Measurements from ENCODE around the gene APOA4. TPM values are rescaled to one million over a fixed set of nuclear protein-coding genes. Genes with fewer than 3 reads are reported as not detected.

The APOA4 gene
- polyA plus RNA-seq, 1 of the 3 experiments (the other 2 are of a cell fraction), result not detected

DNA sequence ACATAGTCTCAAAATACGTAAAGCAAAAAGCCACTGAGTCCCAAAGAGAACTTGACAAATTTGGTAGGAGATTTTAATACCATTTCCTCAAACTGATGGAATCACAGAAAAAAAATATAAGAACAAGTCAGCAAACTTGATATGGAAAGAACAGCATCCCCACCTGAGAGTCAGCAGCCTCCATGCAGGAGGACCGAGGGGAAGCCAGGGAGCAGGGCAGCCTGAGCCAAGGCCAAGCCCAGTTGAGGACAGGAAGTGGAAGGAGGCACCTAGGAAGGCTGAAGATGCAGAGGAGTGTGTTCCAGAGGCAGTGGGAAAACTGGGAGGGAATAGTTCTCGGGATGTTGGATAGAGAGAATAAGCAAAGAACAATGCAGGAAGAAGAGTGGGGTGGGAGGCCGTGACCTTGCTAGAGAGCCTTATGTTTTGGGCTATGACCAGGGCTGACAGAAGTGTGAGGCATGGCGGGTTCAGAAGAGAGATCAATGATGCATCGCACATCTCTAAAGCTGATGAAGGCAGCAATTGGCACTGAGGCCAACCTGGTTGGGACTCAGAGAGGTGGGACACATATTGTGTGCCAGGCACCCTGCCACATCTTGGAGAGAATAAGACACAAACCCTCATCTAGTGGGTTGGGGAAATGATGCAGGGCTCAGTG lies 15.4 kb downstream of the APOA4 start:
- no peak overlapping the region for H3K27ac ChIP-seq (ENCODE audit: low read depth in 2 of 2, low read length in 1 of 2)
- no peaks in the 10 kb centered on the region for H4K20me1 ChIP-seq (ENCODE audit: insufficient read depth)
- no peaks in the 10 kb centered on the region for H3K9me2 ChIP-seq
- no peak overlapping the region for H3K4me2 ChIP-seq
- H3F3A ChIP-seq (replicated peaks; ENCODE audit: insufficient read depth), result no peaks in the 10 kb centered on the region
- no peak for DNase-seq
- TF ChIP-seq TAF1 (IDR thresholded peaks at IDR 0.05; ENCODE audit: borderline replicate concordance, low read depth, low read length) (no peak), GABPA (IDR thresholded peaks at IDR 0.05; ENCODE audit: low read depth) (no peak), TCF12 (IDR thresholded peaks at IDR 0.05) (no peak), CHD2 (IDR thresholded peaks at IDR 0.05; ENCODE audit: low read length, partially characterized antibody) (no peak), MXI1 (IDR thresholded peaks at IDR 0.05; ENCODE audit: low read depth, low read length) (no peak), NFIC (IDR thresholded peaks at IDR 0.05; ENCODE audit: borderline replicate concordance) (no peak), RXRA (IDR thresholded peaks at IDR 0.05; ENCODE audit: borderline replicate concordance, low read depth) (no peak), ELF1 (IDR thresholded peaks at IDR 0.05) (no peak), MEF2A (IDR thresholded peaks at IDR 0.05; ENCODE audit: borderline replicate concordance, low read depth) (no peak), JUND (IDR thresholded peaks at IDR 0.05) (no peak)
- TF ChIP-seq, protein P1, sequence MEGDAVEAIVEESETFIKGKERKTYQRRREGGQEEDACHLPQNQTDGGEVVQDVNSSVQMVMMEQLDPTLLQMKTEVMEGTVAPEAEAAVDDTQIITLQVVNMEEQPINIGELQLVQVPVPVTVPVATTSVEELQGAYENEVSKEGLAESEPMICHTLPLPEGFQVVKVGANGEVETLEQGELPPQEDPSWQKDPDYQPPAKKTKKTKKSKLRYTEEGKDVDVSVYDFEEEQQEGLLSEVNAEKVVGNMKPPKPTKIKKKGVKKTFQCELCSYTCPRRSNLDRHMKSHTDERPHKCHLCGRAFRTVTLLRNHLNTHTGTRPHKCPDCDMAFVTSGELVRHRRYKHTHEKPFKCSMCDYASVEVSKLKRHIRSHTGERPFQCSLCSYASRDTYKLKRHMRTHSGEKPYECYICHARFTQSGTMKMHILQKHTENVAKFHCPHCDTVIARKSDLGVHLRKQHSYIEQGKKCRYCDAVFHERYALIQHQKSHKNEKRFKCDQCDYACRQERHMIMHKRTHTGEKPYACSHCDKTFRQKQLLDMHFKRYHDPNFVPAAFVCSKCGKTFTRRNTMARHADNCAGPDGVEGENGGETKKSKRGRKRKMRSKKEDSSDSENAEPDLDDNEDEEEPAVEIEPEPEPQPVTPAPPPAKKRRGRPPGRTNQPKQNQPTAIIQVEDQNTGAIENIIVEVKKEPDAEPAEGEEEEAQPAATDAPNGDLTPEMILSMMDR (IDR thresholded peaks at IDR 0.05), result no peak
- TF ChIP-seq, protein P2, sequence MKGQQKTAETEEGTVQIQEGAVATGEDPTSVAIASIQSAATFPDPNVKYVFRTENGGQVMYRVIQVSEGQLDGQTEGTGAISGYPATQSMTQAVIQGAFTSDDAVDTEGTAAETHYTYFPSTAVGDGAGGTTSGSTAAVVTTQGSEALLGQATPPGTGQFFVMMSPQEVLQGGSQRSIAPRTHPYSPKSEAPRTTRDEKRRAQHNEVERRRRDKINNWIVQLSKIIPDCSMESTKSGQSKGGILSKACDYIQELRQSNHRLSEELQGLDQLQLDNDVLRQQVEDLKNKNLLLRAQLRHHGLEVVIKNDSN (IDR thresholded peaks at IDR 0.05; ENCODE audit: borderline replicate concordance, low read depth), result no peak
- H3K9me3 ChIP-seq, result no peaks in the 10 kb centered on the region
- no peaks in the 10 kb centered on the region for H3K36me3 ChIP-seq (replicated peaks in 1 of 2; ENCODE audit: control insufficient read depth in 1 of 2, insufficient read depth in 2 of 2, low read length in 1 of 2)
- POLR2A ChIA-PET, result no interaction called here
- CTCF ChIA-PET, result no interaction called here
- 82% methylated on average over 6 of the region's 6 CpGs for WGBS (ENCODE audit: low lambda C conversion rate)
- H3K79me2 ChIP-seq (ENCODE audit: insufficient read depth), result no peaks in the 10 kb centered on the region
- no peak overlapping the region for H3K4me3 ChIP-seq (ENCODE audit: low read depth in 2 of 2, low read length in 1 of 2)
- H3K4me1 ChIP-seq (ENCODE audit: control insufficient read depth in 1 of 2, insufficient read depth in 2 of 2, low read depth in 1 of 2, low read length in 1 of 2), result no peaks in the 10 kb centered on the region
- H2AFZ ChIP-seq (ENCODE audit: low read depth), result no peak overlapping the region
- H3K27me3 ChIP-seq (ENCODE audit: insufficient read depth), result no peaks in the 10 kb centered on the region
- H3K9ac ChIP-seq, result no peak overlapping the region

DNA sequence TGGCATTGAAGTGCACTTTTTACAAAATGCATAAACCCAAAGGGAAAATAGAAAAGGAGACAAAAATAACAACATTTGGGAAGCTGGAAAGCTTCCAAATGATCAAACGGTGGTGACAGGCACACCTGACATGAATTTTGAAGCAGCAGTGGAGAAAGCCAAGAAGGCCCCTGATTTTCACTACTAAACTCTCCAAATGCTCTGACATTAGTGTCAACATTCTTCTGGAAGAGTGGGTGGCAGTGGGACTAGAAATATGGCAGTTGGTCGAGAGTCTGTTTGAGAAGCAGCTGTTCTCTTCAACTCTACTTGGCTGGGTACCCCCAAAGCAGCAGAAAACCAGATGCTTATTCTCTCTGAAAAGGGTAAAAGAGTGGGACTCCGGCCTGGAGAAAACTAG lies 19.1 kb downstream of the APOA4 start:
- H3K9me2 ChIP-seq, result no peaks in the 10 kb centered on the region

More for the DNA sequence above, 19.1 kb downstream of the APOA4 start:
- Histone ChIP-seq H4K20me1 (ENCODE audit: insufficient read depth) (no peaks in the 10 kb centered on the region), H3K36me3 (replicated peaks in 1 of 2; ENCODE audit: control insufficient read depth in 1 of 2, insufficient read depth in 2 of 2, low read length in 1 of 2) (no peaks in the 10 kb centered on the region), H3K27me3 (ENCODE audit: insufficient read depth) (no peaks in the 10 kb centered on the region), H3K9me3 (no peaks in the 10 kb centered on the region), H3K4me2 (no peak overlapping the region), H3K79me2 (ENCODE audit: insufficient read depth) (no peaks in the 10 kb centered on the region), H3K4me1 (ENCODE audit: control insufficient read depth in 1 of 2, insufficient read depth in 2 of 2, low read depth in 1 of 2, low read length in 1 of 2) (no peaks in the 10 kb centered on the region), H3K4me3 (ENCODE audit: low read depth in 2 of 2, low read length in 1 of 2) (no peak overlapping the region), H2AFZ (ENCODE audit: low read depth) (0 out of 2 replicates have a peak overlapping the region, but pooled peaks have one; percentile 29), H3K27ac (ENCODE audit: low read depth in 2 of 2, low read length in 1 of 2) (no peak overlapping the region), H3F3A (replicated peaks; ENCODE audit: insufficient read depth) (no peaks in the 10 kb centered on the region), H3K9ac (no peak overlapping the region)
- WGBS (ENCODE audit: low lambda C conversion rate), result 32% methylated on average over 3 of the region's 3 CpGs
- no peak for TF ChIP-seq RAD21 (IDR thresholded peaks at IDR 0.05; ENCODE audit: low read length)
- TF ChIP-seq EZH2phosphoT487 (IDR thresholded peaks at IDR 0.05; ENCODE audit: borderline replicate concordance, low read depth), result no peak
- TF ChIP-seq, protein P2 (IDR thresholded peaks at IDR 0.05; ENCODE audit: borderline replicate concordance, low read depth), result no peak
- TF ChIP-seq, protein P3, sequence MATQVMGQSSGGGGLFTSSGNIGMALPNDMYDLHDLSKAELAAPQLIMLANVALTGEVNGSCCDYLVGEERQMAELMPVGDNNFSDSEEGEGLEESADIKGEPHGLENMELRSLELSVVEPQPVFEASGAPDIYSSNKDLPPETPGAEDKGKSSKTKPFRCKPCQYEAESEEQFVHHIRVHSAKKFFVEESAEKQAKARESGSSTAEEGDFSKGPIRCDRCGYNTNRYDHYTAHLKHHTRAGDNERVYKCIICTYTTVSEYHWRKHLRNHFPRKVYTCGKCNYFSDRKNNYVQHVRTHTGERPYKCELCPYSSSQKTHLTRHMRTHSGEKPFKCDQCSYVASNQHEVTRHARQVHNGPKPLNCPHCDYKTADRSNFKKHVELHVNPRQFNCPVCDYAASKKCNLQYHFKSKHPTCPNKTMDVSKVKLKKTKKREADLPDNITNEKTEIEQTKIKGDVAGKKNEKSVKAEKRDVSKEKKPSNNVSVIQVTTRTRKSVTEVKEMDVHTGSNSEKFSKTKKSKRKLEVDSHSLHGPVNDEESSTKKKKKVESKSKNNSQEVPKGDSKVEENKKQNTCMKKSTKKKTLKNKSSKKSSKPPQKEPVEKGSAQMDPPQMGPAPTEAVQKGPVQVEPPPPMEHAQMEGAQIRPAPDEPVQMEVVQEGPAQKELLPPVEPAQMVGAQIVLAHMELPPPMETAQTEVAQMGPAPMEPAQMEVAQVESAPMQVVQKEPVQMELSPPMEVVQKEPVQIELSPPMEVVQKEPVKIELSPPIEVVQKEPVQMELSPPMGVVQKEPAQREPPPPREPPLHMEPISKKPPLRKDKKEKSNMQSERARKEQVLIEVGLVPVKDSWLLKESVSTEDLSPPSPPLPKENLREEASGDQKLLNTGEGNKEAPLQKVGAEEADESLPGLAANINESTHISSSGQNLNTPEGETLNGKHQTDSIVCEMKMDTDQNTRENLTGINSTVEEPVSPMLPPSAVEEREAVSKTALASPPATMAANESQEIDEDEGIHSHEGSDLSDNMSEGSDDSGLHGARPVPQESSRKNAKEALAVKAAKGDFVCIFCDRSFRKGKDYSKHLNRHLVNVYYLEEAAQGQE (IDR thresholded peaks at IDR 0.05; ENCODE audit: low read depth, low read length), result no peak
- TF ChIP-seq, protein P1 (IDR thresholded peaks at IDR 0.05), result no peak
- TF ChIP-seq POLR2AphosphoS5 (IDR thresholded peaks at IDR 0.05; ENCODE audit: low read depth, low read length), result no peak
- TF ChIP-seq, protein P4, sequence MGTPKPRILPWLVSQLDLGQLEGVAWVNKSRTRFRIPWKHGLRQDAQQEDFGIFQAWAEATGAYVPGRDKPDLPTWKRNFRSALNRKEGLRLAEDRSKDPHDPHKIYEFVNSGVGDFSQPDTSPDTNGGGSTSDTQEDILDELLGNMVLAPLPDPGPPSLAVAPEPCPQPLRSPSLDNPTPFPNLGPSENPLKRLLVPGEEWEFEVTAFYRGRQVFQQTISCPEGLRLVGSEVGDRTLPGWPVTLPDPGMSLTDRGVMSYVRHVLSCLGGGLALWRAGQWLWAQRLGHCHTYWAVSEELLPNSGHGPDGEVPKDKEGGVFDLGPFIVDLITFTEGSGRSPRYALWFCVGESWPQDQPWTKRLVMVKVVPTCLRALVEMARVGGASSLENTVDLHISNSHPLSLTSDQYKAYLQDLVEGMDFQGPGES (IDR thresholded peaks at IDR 0.05; ENCODE audit: low read depth, low read length), result no peak
- DNase-seq, result no peak
- ChIA-PET CTCF (interaction anchor here (1.4 to 2.0 kb wide), 2 partner anchors 14 to 302 kb away, joined by 5 read pairs; no protein-coding TSS in a partner anchor), POLR2A (no interaction called here)

All from SK-N-SH (cell line).